GM21367 (cell line): ENCODE results near the gene TSC22D1.

Experiments
- ATAC-seq: cut with Tn5 transposase; IDR thresholded peaks from one replicate; pipeline ENCODE4 v1.9.1; 2021; ENCODE audit not compliant: unreplicated experiment

TSC22D1 gene

DNA sequence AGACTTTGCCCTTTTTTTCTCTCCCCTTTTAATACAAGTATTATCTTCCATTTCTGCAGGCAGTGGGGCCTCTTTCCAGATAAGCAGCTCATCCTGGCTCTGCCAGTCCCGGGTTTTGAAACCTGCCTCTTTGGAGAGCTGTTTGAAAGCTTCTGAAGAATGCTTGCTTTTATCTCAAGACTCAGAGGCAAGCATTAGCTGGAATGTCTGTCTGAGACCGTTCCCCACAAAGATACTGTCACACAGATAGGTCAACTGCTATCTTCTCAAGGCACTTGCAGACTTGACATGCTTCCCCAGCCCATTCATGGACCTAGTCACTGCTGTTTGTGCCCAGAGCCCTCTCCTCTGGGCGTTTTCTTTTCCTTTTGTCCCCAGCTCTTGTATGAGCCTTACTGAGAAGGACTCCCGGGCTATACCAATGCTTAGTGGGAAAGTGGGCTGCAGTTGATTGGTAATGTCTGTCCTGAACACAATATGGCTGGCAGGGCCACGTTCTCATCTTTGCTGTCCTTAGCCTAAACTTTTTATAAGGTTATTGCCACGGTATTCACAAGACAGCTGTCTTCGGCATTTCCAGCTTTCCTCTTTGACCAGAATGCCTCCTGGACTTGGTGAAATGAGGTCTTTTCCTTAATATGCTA lies 189.1 kb downstream of the TSC22D1 start:
- ATAC-seq = no peak

DNA sequence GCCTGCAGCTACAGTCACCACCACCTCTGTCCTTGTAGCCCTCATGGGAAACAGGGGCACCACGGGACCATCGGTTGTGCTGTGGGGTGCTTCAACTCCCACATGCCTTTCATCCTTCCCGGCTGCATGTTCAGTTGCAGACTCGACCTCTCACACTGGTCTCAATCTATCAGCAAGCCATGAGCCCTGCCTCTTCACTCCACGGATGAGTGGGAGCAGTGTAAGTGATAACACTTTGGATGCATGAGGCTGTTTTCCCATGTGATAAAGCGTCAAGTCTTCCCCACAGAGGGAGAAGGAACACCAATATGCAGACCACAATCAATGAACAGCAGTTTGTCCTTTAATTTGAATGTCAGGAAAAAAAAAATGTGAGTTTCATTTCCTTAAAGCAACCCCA lies 190.3 kb downstream of the TSC22D1 start:
- no peak for ATAC-seq

- ATAC-seq = no peak
These were observed 190.7 kb downstream of the TSC22D1 start for GRCh38 chr13:44385401-44385800.

GRCh38 chr13:44384778-44385177 lies 191.4 kb downstream of the TSC22D1 start:
- no peak for ATAC-seq

DNA sequence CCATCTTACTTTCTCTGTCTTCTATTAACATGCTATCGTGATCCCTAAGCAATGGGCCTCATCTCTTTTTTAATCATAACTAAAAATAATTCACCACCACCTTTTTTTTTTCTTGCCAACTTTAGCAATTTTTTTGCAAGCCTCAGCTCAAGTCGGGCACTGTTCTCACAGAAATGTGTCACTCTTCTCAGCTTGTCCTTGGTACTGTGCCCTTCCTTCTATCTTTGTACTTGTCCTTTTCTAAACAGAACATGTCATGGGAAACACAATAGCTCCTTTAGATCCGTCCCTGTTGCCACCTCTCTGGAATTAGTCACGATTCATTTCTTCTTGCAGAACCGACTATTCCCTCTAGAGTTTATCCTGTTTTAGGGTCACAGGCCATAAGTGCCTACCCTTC lies 192.2 kb downstream of the TSC22D1 start:
- no peak for ATAC-seq

- no peak for ATAC-seq
These were observed 193.4 kb downstream of the TSC22D1 start for GRCh38 chr13:44382635-44383145.
